Measurements from ENCODE around the gene SMAD4. TPM values are rescaled to one million over a fixed set of nuclear protein-coding genes. Genes with fewer than 3 reads are reported as not detected.

SMAD4 gene
- total RNA-seq, 1 experiment from 2014 or later = 60.7 TPM

GRCh38 chr18:51007790-51008139 lies 22.2 kb upstream of the SMAD4 start:
- Histone ChIP-seq H3K27me3 (ENCODE audit: insufficient read depth, low read depth) (no peaks in the 10 kb centered on the region), H3K9me3 (ENCODE audit: insufficient read depth, low read depth) (no peaks in the 10 kb centered on the region), H3K79me2 (ENCODE audit: low read depth) (no peaks in the 10 kb centered on the region), H3K36me3 (ENCODE audit: low read depth) (no peaks in the 10 kb centered on the region), H2AFZ (no peak overlapping the region), H3K9me2 (ENCODE audit: insufficient read depth) (no peaks in the 10 kb centered on the region), H4K20me1 (ENCODE audit: insufficient read depth) (no peaks in the 10 kb centered on the region), H3K4me3 (no peak overlapping the region), H3K4me2 (no peak overlapping the region), H3F3A (ENCODE audit: insufficient read depth, low read depth) (no peaks in the 10 kb centered on the region), H3K4me1 (replicated peaks; ENCODE audit: insufficient read depth) (no peaks in the 10 kb centered on the region), H3K27ac (no peak overlapping the region)
- no peak for TF ChIP-seq CTCF (conservative IDR thresholded peaks at IDR 0.05)
- CTCF ChIA-PET = no interaction called here
- POLR2A ChIA-PET (ENCODE audit: unreplicated experiment) = no interaction called here
- DNase-seq = no peak
- intact Hi-C loops (cut with micrococcal nuclease; ENCODE audit: unreplicated experiment) = no loop called here
- BruUV-seq (replicated peaks) = no TSS peak

- H3K9me2 ChIP-seq (ENCODE audit: insufficient read depth) = no peaks in the 10 kb centered on the region
- H3K4me2 ChIP-seq = no peak overlapping the region
- ChIA-PET CTCF (no interaction called here), POLR2A (ENCODE audit: unreplicated experiment) (no interaction called here)
- intact Hi-C loops (cut with micrococcal nuclease; ENCODE audit: unreplicated experiment) = no loop called here
- H3K27ac ChIP-seq = no peak overlapping the region
- H2AFZ ChIP-seq = no peak overlapping the region
- H3K36me3 ChIP-seq (ENCODE audit: low read depth) = no peaks in the 10 kb centered on the region
- DNase-seq = no peak
- no peaks in the 10 kb centered on the region for H3K9me3 ChIP-seq (ENCODE audit: insufficient read depth, low read depth)
- TF ChIP-seq CTCF (conservative IDR thresholded peaks at IDR 0.05) (no peak), EZH2 (IDR thresholded peaks at IDR 0.05; ENCODE audit: low read depth) (no peak)
- H3F3A ChIP-seq (ENCODE audit: insufficient read depth, low read depth) = no peaks in the 10 kb centered on the region
- no peaks in the 10 kb centered on the region for H3K79me2 ChIP-seq (ENCODE audit: low read depth)
- H3K4me1 ChIP-seq (replicated peaks; ENCODE audit: insufficient read depth) = no peaks in the 10 kb centered on the region
- no TSS peak for BruUV-seq (replicated peaks)
- no peak overlapping the region for H3K4me3 ChIP-seq
- H4K20me1 ChIP-seq (ENCODE audit: insufficient read depth) = no peaks in the 10 kb centered on the region
- H3K27me3 ChIP-seq (ENCODE audit: insufficient read depth, low read depth) = no peaks in the 10 kb centered on the region
These were observed 20.9 kb upstream of the SMAD4 start for GRCh38 chr18:51009072-51009471.

- TF ChIP-seq EZH2 (IDR thresholded peaks at IDR 0.05; ENCODE audit: low read depth) (no peak), CTCF (conservative IDR thresholded peaks at IDR 0.05) (no peak)
- Histone ChIP-seq H3K36me3 (ENCODE audit: low read depth) (no peaks in the 10 kb centered on the region), H3K9me2 (ENCODE audit: insufficient read depth) (no peaks in the 10 kb centered on the region), H3K27me3 (ENCODE audit: insufficient read depth, low read depth) (no peaks in the 10 kb centered on the region), H2AFZ (no peak overlapping the region), H3K4me2 (no peak overlapping the region), H3F3A (ENCODE audit: insufficient read depth, low read depth) (no peaks in the 10 kb centered on the region), H4K20me1 (ENCODE audit: insufficient read depth) (no peaks in the 10 kb centered on the region), H3K27ac (no peak overlapping the region), H3K9me3 (ENCODE audit: insufficient read depth, low read depth) (no peaks in the 10 kb centered on the region), H3K4me3 (no peak overlapping the region), H3K4me1 (replicated peaks; ENCODE audit: insufficient read depth) (no peaks in the 10 kb centered on the region), H3K79me2 (ENCODE audit: low read depth) (no peaks in the 10 kb centered on the region)
- no peak for DNase-seq
- CTCF ChIA-PET = no interaction called here
- POLR2A ChIA-PET (ENCODE audit: unreplicated experiment) = no interaction called here
- intact Hi-C loops (cut with micrococcal nuclease; ENCODE audit: unreplicated experiment) = no loop called here
- no TSS peak for BruUV-seq (replicated peaks)
These were observed 19.8 kb upstream of the SMAD4 start for GRCh38 chr18:51010218-51010617.
